Nephron progenitor cell (in vitro differentiated cells): ENCODE data around the gene EMILIN3.

ENCODE experiments used
- DNase-seq: peaks from one replicate; pipeline ENCODE4 v3.0.0; 2021
- H3K27ac Mint-ChIP-seq: 2 replicates; pipeline ENCODE4 v1.8.0; 2021; ENCODE audit warnings: mild to moderate bottlenecking, moderate library complexity, mixed read lengths
- H3K27me3 Mint-ChIP-seq: 2 replicates; pipeline ENCODE4 v1.8.0; 2021; ENCODE audit warnings: mild to moderate bottlenecking, low read depth, mixed read lengths; ENCODE audit not compliant: poor library complexity
- H3K36me3 Mint-ChIP-seq: 2 replicates; pipeline ENCODE4 v1.8.0; 2021; ENCODE audit warnings: low read depth, mixed read lengths
- H3K4me1 Mint-ChIP-seq: 2 replicates; pipeline ENCODE4 v1.8.0; 2021; ENCODE audit warnings: mixed read lengths
- H3K4me3 Mint-ChIP-seq: 2 replicates; pipeline ENCODE4 v1.8.0; 2021; ENCODE audit warnings: mild to moderate bottlenecking, moderate library complexity, mixed read lengths
- H3K9me3 Mint-ChIP-seq: 2 replicates; pipeline ENCODE4 v1.8.0; 2021; ENCODE audit warnings: mild to moderate bottlenecking, moderate library complexity, mixed read lengths
- TF ChIP-seq, protein P1 (sequence below): fragments of 200-600 bp; sonication (generic); IDR thresholded peaks from 2 replicates; pipeline ENCODE4 v1.5.0; 2021; ENCODE audit warnings: antibody characterized with exemption

Gene EMILIN3

DNA sequence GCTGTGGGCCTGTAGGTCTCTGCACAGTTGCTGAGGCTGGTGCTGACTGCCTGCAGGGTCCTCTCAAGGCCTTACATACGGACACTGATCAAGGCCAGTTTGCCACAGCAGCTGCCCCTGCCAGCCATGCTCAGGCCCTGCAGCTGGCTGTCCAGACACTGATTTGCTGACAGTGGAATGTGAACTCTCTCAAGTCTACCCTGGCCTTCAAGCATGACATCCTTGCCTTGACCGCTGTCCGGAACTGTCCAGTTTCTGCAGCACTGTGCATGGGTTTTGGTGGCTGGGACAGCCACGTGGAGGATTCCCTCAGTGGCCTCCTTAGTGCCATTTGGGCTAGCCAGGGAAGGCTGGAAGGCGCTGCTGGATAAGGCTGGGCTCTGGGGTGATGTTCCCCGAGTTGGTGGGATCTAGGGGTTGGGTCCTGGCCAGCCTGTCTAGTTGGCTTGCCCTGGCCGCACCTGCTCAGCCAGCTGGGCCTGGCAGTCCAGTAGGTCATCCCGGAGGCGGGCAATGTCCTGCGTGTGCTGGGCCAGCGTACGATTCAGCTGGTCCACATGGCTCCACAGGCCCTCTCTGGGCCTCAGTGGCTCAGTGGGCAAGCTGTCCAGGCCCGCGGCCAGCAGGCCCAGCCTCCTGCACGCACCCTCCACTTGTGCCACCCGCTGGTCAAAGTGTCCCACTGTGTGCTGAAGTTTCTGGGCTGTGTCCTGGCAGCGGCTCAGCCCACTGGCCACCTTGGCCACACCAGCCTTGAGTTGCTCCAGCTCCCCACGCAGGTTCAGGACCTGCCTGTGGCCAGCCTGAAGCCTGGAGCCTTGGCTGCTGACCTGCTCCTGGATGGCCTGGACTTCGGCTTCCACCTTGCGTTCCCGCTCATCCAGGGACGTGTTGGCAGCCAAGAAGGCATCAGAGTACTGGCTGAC, 5.5 kb downstream of the EMILIN3 start:
- TF ChIP-seq, protein P1, sequence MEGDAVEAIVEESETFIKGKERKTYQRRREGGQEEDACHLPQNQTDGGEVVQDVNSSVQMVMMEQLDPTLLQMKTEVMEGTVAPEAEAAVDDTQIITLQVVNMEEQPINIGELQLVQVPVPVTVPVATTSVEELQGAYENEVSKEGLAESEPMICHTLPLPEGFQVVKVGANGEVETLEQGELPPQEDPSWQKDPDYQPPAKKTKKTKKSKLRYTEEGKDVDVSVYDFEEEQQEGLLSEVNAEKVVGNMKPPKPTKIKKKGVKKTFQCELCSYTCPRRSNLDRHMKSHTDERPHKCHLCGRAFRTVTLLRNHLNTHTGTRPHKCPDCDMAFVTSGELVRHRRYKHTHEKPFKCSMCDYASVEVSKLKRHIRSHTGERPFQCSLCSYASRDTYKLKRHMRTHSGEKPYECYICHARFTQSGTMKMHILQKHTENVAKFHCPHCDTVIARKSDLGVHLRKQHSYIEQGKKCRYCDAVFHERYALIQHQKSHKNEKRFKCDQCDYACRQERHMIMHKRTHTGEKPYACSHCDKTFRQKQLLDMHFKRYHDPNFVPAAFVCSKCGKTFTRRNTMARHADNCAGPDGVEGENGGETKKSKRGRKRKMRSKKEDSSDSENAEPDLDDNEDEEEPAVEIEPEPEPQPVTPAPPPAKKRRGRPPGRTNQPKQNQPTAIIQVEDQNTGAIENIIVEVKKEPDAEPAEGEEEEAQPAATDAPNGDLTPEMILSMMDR, result no peak
- Mint-ChIP-seq H3K9me3 (no peaks in the 10 kb centered on the region), H3K36me3 (no peaks in the 10 kb centered on the region), H3K4me3 (no peak overlapping the region), H3K27ac (no peak overlapping the region), H3K27me3 (peaks cover 32% of the 10 kb centered on the region), H3K4me1 (peaks cover 5% of the 10 kb centered on the region)
- no peak for DNase-seq

GRCh38 chr20:41359541-41360011, 7.0 kb downstream of the EMILIN3 start:
- Mint-ChIP-seq H3K27ac (no peak overlapping the region), H3K4me3 (no peak overlapping the region)
- TF ChIP-seq, protein P1, result no peak

DNA sequence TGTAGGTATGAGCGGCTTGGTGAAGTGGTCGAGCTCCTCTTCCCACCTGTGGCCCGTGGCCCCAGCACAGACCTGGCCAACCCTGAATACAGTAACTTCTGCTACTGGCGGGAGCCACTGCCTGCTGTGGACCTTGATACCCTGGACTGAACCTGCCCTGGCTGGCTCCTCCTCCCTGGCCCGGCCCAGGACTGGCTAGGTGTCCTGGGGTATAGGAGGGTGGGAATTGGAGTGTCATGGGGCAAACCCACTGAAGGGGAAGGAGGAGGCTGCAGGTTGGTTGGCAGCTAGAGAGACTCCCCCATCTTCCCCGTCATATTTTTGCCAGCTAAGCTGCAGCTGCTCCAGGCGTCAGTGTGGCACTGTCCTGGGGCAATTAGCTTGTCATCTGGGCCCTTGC, 7.9 kb downstream of the EMILIN3 start:
- DNase-seq, result no peak
- Mint-ChIP-seq H3K9me3 (no peaks in the 10 kb centered on the region), H3K27ac (no peak overlapping the region), H3K4me1 (no peaks in the 10 kb centered on the region), H3K27me3 (peaks cover 9% of the 10 kb centered on the region), H3K36me3 (no peaks in the 10 kb centered on the region), H3K4me3 (no peak overlapping the region)
- TF ChIP-seq, protein P1, result no peak

More at GRCh38 chr20:41359541-41360011, 7.0 kb downstream of the EMILIN3 start:
- no peak for DNase-seq
- peaks cover 17% of the 10 kb centered on the region for H3K27me3 Mint-ChIP-seq
- no peaks in the 10 kb centered on the region for H3K9me3 Mint-ChIP-seq
- no peaks in the 10 kb centered on the region for H3K36me3 Mint-ChIP-seq
- no peaks in the 10 kb centered on the region for H3K4me1 Mint-ChIP-seq

DNA sequence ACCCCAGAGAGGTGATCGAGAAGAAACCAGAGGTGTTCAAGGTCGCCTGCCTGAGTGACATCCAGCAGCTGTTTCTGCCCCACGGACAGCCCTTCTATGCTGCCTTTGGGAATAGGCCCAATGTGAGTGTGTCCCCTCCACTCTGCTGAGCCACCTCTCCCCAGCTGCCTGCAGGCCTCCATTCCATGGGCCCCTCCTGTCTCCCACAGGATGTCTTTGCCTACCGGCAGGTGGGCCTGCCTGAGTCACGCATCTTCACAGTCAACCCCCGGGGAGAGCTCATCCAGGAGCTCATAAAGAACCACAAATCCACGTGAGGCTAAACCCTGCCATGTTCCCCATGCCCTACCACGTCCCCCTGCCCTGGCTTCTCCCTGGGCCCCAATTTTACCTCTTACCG, 8.4 kb downstream of the EMILIN3 start:
- H3K4me1 Mint-ChIP-seq, result no peaks in the 10 kb centered on the region
- TF ChIP-seq, protein P1, result no peak
- H3K36me3 Mint-ChIP-seq, result no peaks in the 10 kb centered on the region
- H3K27me3 Mint-ChIP-seq, result peaks cover 9% of the 10 kb centered on the region
- no peak for DNase-seq
- no peak overlapping the region for H3K4me3 Mint-ChIP-seq
- no peak overlapping the region for H3K27ac Mint-ChIP-seq
- H3K9me3 Mint-ChIP-seq, result no peaks in the 10 kb centered on the region

DNA sequence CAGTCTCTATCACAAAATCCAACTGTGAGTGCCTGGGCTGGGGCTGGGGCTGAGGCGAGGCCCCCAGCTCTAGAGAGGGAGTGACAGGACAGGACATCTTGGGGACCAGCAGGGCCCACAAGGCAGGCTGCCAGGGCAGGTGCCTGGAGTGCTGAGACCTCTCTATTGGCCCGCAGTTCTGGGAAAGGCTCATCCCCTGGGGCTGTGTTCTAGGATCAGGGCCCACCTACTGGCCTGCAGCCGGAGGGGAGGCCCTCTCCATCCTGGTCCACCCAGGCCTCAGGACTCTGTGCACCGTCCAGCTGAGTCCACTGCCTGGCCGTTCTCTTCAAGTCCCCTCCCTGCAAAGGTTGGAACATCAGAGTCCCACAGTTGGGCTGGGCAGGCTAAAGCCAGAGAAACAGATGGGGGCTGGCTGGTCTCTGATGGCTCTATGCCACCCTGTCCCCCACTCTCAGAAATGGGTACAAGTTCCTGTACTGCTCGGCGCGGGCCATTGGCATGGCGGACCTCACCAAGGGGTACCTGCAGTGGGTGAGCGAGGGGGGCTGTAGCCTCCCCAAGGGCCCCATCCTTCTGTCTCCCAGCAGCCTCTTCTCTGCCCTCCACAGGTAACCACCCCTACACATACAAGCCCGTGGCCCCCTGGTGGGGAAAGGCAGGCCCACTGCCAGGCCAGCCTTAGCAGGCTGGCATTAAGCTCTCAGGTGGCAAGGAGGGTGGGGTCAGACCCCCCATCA, 9.0 kb downstream of the EMILIN3 start:
- Mint-ChIP-seq H3K27ac (no peak overlapping the region), H3K4me3 (no peak overlapping the region), H3K9me3 (no peaks in the 10 kb centered on the region), H3K36me3 (no peaks in the 10 kb centered on the region), H3K27me3 (peaks cover 9% of the 10 kb centered on the region), H3K4me1 (no peaks in the 10 kb centered on the region)
- TF ChIP-seq, protein P1, result no peak
- no peak for DNase-seq
